H1 (cell line): Measurements from ENCODE around the gene RHBDL2. TPM values are rescaled to one million over a fixed set of nuclear protein-coding genes. Genes with fewer than 3 reads are reported as not detected.

ENCODE experiments used
- CTCF ChIA-PET: fragments of 300-600 bp; sonication (Branson Sonifier 250); formaldehyde crosslinking; loops from one replicate; lab custom pipeline; 2021; ENCODE audit not compliant: partially characterized antibody; lab: Charles Lee
- POLR2A ChIA-PET: fragments of 300-600 bp; sonication (Branson Sonifier 250); formaldehyde crosslinking; loops from one replicate; lab custom pipeline; 2021; ENCODE audit warnings: inconsistent platforms; ENCODE audit not compliant: partially characterized antibody; lab: Charles Lee
- DNase-seq, 2 experiments: peaks; one replicate each; pipeline versions ENCODE4 v3.0.0 to v3.0.0-alpha.2; 2010 to 2022; ENCODE audit warnings: low spot score in 2 of 2, low read depth in 1 of 2, mixed read lengths in 1 of 2
- FAIRE-seq: peaks from 2 replicates; lab custom pipeline; 2011; peaks lifted over from hg19 to GRCh38; lab: Jason Lieb, UNC
- H2AFZ ChIP-seq: 2 replicates; pipeline ENCODE4 v1.8.1; 2012; ENCODE audit warnings: low read length, inconsistent platforms
- H2AK5ac ChIP-seq: 2 replicates; pipeline ENCODE4 v1.6.1; 2013; ENCODE audit warnings: low read depth, low read length
- H2BK120ac ChIP-seq: replicated peaks from 2 replicates; pipeline ENCODE3; 2013; ENCODE audit warnings: low read depth, low read length, inconsistent platforms
- H2BK12ac ChIP-seq: 2 replicates; pipeline ENCODE4 v1.6.1; 2013; ENCODE audit warnings: low read depth, low read length
- H2BK15ac ChIP-seq: 2 replicates; pipeline ENCODE4 v1.6.1; 2013; ENCODE audit warnings: low read length
- H2BK20ac ChIP-seq: 2 replicates; pipeline ENCODE4 v1.6.1; 2013; ENCODE audit warnings: low read length
- H2BK5ac ChIP-seq: 2 replicates; pipeline ENCODE4 v1.6.1; 2013; ENCODE audit warnings: low read depth, low read length
- H3K14ac ChIP-seq: 2 replicates; pipeline ENCODE4 v1.6.1; 2013; ENCODE audit warnings: inconsistent platforms; ENCODE audit not compliant: insufficient read length
- H3K18ac ChIP-seq: 2 replicates; pipeline ENCODE4 v1.6.1; 2013; ENCODE audit warnings: low read length; ENCODE audit errors: extremely low read depth
- H3K23ac ChIP-seq: 2 replicates; pipeline ENCODE4 v1.6.1; 2013; ENCODE audit warnings: inconsistent platforms; ENCODE audit not compliant: insufficient read length
- H3K23me2 ChIP-seq: 2 replicates; pipeline ENCODE4 v1.6.1; 2013; ENCODE audit warnings: low read depth, low read length
- H3K27ac ChIP-seq: 2 replicates; pipeline ENCODE4 v1.6.1; 2011; ENCODE audit warnings: low read depth, low read length, inconsistent platforms
- H3K27me3 ChIP-seq, 4 experiments: replicated peaks in 1 of 4; 1 replicate in 1 of 4; 2 replicates in 3 of 4; pipeline versions ENCODE4 v1.6.1 to v1.8.1; 2011 to 2013; ENCODE audit warnings: low read length in 3 of 4, mild to moderate bottlenecking in 3 of 4, inconsistent platforms in 2 of 4, mixed read lengths in 2 of 4, moderate library complexity in 1 of 4; ENCODE audit not compliant: control insufficient read depth in 3 of 4, insufficient read depth in 3 of 4; ENCODE audit errors: extremely low read depth in 1 of 4
- H3K36me3 ChIP-seq, 4 experiments: 2 replicates each; pipeline versions ENCODE4 v1.6.1 to v1.8.1; 2011 to 2013; ENCODE audit warnings: mild to moderate bottlenecking in 4 of 4, low read length in 3 of 4, moderate library complexity in 2 of 4, control low read depth in 1 of 4, inconsistent platforms in 1 of 4; ENCODE audit not compliant: insufficient read depth in 4 of 4, control insufficient read depth in 2 of 4
- H3K4ac ChIP-seq: replicated peaks from 2 replicates; pipeline ENCODE3; 2013; ENCODE audit warnings: low read length, low read depth, mixed read lengths, inconsistent platforms; ENCODE audit not compliant: insufficient read length
- H3K4me1 ChIP-seq, 4 experiments: replicated peaks in 1 of 4; 1 replicate in 1 of 4; 2 replicates in 3 of 4; pipeline versions ENCODE4 v1.6.1 to v1.8.1; 2011 to 2013; ENCODE audit warnings: low read length in 3 of 4, inconsistent platforms in 2 of 4, mixed read lengths in 1 of 4; ENCODE audit not compliant: insufficient read depth in 4 of 4, control insufficient read depth in 3 of 4
- H3K4me2 ChIP-seq, 2 experiments: 2 replicates each; pipeline versions ENCODE4 v1.6.1 to v1.8.1; 2011 to 2013; ENCODE audit warnings: low read depth in 2 of 2, low read length in 2 of 2, control low read depth in 1 of 2, inconsistent platforms in 1 of 2, mild to moderate bottlenecking in 1 of 2; ENCODE audit not compliant: insufficient read depth in 1 of 2
- H3K4me3 ChIP-seq, 4 experiments: fragments of 200-600, 300-600 bp in 1 of 4; sonication (generic), shearing (Covaris generic), sonication (Bioruptor Twin) in 1 of 4; 2 replicates each; pipeline versions ENCODE4 v1.5.1 to v1.8.1; 2011 to 2016; ENCODE audit warnings: low read length in 4 of 4, low read depth in 3 of 4, control low read depth in 2 of 4, inconsistent platforms in 2 of 4, mild to moderate bottlenecking in 2 of 4, mixed read lengths in 1 of 4, moderate library complexity in 1 of 4; ENCODE audit not compliant: insufficient read depth in 2 of 4; ENCODE audit errors: extremely low read depth in 1 of 4
- H3K56ac ChIP-seq: replicated peaks from 2 replicates; pipeline ENCODE3; 2013; ENCODE audit warnings: low read depth, mild to moderate bottlenecking, mixed read lengths, low read length, inconsistent platforms; ENCODE audit not compliant: insufficient read length
- H3K79me1 ChIP-seq: 2 replicates; pipeline ENCODE4 v1.6.1; 2013; ENCODE audit warnings: low read depth, low read length, control low read depth
- H3K79me2 ChIP-seq, 2 experiments: 2 replicates each; pipeline versions ENCODE4 v1.6.1 to v1.8.1; 2012 to 2013; ENCODE audit warnings: low read length in 2 of 2, mild to moderate bottlenecking in 2 of 2, inconsistent platforms in 1 of 2; ENCODE audit not compliant: insufficient read depth in 2 of 2, control insufficient read depth in 1 of 2
- H3K9ac ChIP-seq, 4 experiments: replicated peaks in 1 of 4; 1 replicate in 1 of 4; 2 replicates in 3 of 4; pipeline versions ENCODE4 v1.6.1 to v1.8.1; 2011 to 2013; ENCODE audit warnings: low read depth in 3 of 4, low read length in 3 of 4, control low read depth in 2 of 4, mild to moderate bottlenecking in 2 of 4, moderate library complexity in 2 of 4, inconsistent platforms in 1 of 4; ENCODE audit errors: extremely low read depth in 1 of 4
- H3K9me3 ChIP-seq, 2 experiments: 2 replicates each; pipeline versions ENCODE4 v1.6.1 to v1.8.1; 2012 to 2013; ENCODE audit warnings: mild to moderate bottlenecking in 2 of 2, moderate library complexity in 2 of 2, control low read depth in 1 of 2, inconsistent platforms in 1 of 2, low read depth in 1 of 2, low read length in 1 of 2, mixed read lengths in 1 of 2; ENCODE audit not compliant: insufficient read depth in 2 of 2
- H4K20me1 ChIP-seq, 2 experiments: replicated peaks in 1 of 2; 2 replicates each; pipeline versions ENCODE3 to v1.8.1; 2011 to 2013; ENCODE audit warnings: inconsistent platforms in 2 of 2, low read length in 2 of 2, mild to moderate bottlenecking in 1 of 2; ENCODE audit not compliant: insufficient read depth in 2 of 2, control insufficient read depth in 1 of 2
- H4K5ac ChIP-seq: 2 replicates; pipeline ENCODE4 v1.6.1; 2013; ENCODE audit warnings: low read length, low read depth, mixed read lengths, inconsistent platforms; ENCODE audit not compliant: insufficient read length
- H4K8ac ChIP-seq: 2 replicates; pipeline ENCODE4 v1.8.0; 2013; ENCODE audit warnings: mild to moderate bottlenecking, moderate library complexity, low read length, inconsistent platforms; ENCODE audit not compliant: insufficient read depth; ENCODE audit errors: extremely low read depth
- H4K91ac ChIP-seq: replicated peaks from 2 replicates; pipeline ENCODE3; 2013; ENCODE audit warnings: low read length, mixed read lengths, inconsistent platforms; ENCODE audit not compliant: insufficient read length
- CHD2 ChIP-seq: IDR thresholded peaks from 2 replicates; pipeline ENCODE4 v1.6.1; 2012; ENCODE audit warnings: low read length, improper control_type of control experiment
- CREB1 ChIP-seq: IDR thresholded peaks from 2 replicates; pipeline ENCODE4 v1.6.1; 2012; ENCODE audit warnings: inconsistent platforms
- EZH2 ChIP-seq: fragments of 200-600 bp; sonication (generic); IDR thresholded peaks from 2 replicates; pipeline ENCODE4 v1.7.1; 2012; ENCODE audit warnings: low read depth, mild to moderate bottlenecking, moderate library complexity, low read length, inconsistent platforms; ENCODE audit not compliant: severe bottlenecking
- KDM5A ChIP-seq: fragments of 200-600 bp; IDR thresholded peaks from 2 replicates; pipeline ENCODE4 v1.7.1; 2012; ENCODE audit warnings: mild to moderate bottlenecking, low read length, inconsistent platforms, mixed read lengths
- RAD21 ChIP-seq, 2 experiments: IDR thresholded peaks in 1 of 2; conservative IDR thresholded peaks in 1 of 2; 2 replicates each; pipeline ENCODE4 v1.6.1; 2011; ENCODE audit warnings: low read depth in 2 of 2, low read length in 2 of 2, improper control_type of control experiment in 1 of 2, inconsistent platforms in 1 of 2, mild to moderate bottlenecking in 1 of 2, moderate library complexity in 1 of 2
- SIRT6 ChIP-seq: IDR thresholded peaks from one replicate; pipeline ENCODE4 v1.7.1; 2012; ENCODE audit warnings: low read length, inconsistent platforms
- SP2 ChIP-seq: IDR thresholded peaks from 2 replicates; pipeline ENCODE4 v1.6.1; 2012; ENCODE audit warnings: mild to moderate bottlenecking, low read length, inconsistent platforms
- YY1 ChIP-seq: IDR thresholded peaks from 2 replicates; pipeline ENCODE4 v1.6.1; 2011; ENCODE audit warnings: low read depth, mild to moderate bottlenecking, low read length
- ZNF274 ChIP-seq: IDR thresholded peaks from 2 replicates; pipeline ENCODE4 v1.7.0; 2012; ENCODE audit warnings: low read length, borderline replicate concordance; ENCODE audit errors: extremely low read depth
- WGBS, 2 experiments: shearing (Covaris generic) in 1 of 2; methylation state at CpG; one replicate each; pipeline versions ENCODE4 v1.1.6 to v1.1.7; 2013 to 2015; ENCODE audit warnings: low lambda C conversion rate in 2 of 2, mixed read lengths in 2 of 2, inconsistent platforms in 1 of 2, low coverage in 1 of 2, missing lambda C conversion rate in 1 of 2; ENCODE audit not compliant: insufficient replicate concordance in 2 of 2, insufficient coverage in 1 of 2, insufficient read length in 1 of 2; ENCODE audit errors: extremely low coverage in 1 of 2, missing lambda C conversion rate in 1 of 2; 5-methylcytosine and 5-hydroxymethylcytosine counted together
- polyA plus RNA-seq, 7 experiments: library from polyadenylated mRNA; depleted of rRNA in 3 of 7; stranded (reverse) in 5 of 7; unstranded in 2 of 7; fragments of >200 nt in 5 of 7; fragments of 200-250 nt in 2 of 7; gene quantifications; 1 replicate in 5 of 7; 2 replicates in 1 of 7; 4 replicates in 1 of 7; pipeline versions ENCODE4 v1.2.1 to v1.2.3, GENCODE V29; 2011 to 2013; ENCODE audit warnings: missing spikeins in 2 of 7, mixed read lengths in 2 of 7
- total RNA-seq: library from RNA; stranded (reverse); fragmentation: NEBNext Ultra II Directional; extraction: Animal tissue kit (Norgen Biotek cat#: 25700); gene quantifications from 2 replicates; pipeline ENCODE4 v1.2.1, GENCODE V29; 2021
- TF ChIP-seq, protein P1 (sequence below): IDR thresholded peaks from 2 replicates; pipeline ENCODE4 v1.6.1; 2012; ENCODE audit warnings: inconsistent platforms

RHBDL2 gene
- total and polyA plus RNA-seq, 2 of the 8 experiments (the other 6 are each of a cell fraction or from before 2014, with no cell fraction given): 0.42 to 0.84 TPM

DNA sequence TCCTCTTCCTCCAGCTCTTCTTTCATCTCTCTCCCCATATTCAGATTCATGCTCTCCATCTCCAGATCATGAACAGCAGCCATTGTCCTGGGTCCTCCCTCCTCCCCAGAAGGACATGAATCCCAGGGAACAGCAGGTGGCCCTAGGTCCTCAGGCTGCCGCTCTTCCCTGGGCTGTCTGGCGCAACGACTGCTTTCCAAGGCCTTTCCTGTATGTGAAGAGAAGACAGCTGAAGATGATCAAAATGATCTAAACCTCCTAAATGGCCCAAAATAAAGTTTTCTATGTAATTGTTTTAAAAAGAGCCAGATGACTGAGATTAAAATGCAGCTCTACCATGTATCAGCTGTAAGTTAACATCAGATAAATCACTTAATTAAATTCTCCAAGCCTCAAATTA is 22.5 kb downstream of the RHBDL2 start:
- no peaks in the 10 kb centered on the region for H3K27me3 ChIP-seq
- no peak overlapping the region for H2BK15ac ChIP-seq
- no peak overlapping the region for H2BK5ac ChIP-seq
- H3K9me3 ChIP-seq: no peaks in the 10 kb centered on the region
- no peak overlapping the region for H4K8ac ChIP-seq
- no peak overlapping the region for H3K18ac ChIP-seq
- TF ChIP-seq SIRT6 (no peak), EZH2 (no peak), CHD2 (no peak), CREB1 (no peak), YY1 (no peak), SP2 (no peak), KDM5A (no peak), ZNF274 (no peak), RAD21 (IDR thresholded peaks at IDR 0.05 in 1 of 2, conservative IDR thresholded peaks at IDR 0.05 in 1 of 2; ENCODE audit: low read depth in 2 of 2, low read length in 2 of 2) (no peak; a peak in 1 of 4 replicates)
- TF ChIP-seq, protein P1, sequence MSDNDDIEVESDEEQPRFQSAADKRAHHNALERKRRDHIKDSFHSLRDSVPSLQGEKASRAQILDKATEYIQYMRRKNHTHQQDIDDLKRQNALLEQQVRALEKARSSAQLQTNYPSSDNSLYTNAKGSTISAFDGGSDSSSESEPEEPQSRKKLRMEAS: no peak
- H3K4me2 ChIP-seq: no peak overlapping the region
- no peak overlapping the region for H2AK5ac ChIP-seq
- no peak overlapping the region for H2BK120ac ChIP-seq
- ChIA-PET POLR2A (interaction anchor here (0.6 to 1.8 kb wide), 4 partner anchors 10 to 97 kb away, joined by 3 to 4 read pairs (median 4); no protein-coding TSS in a partner anchor), CTCF (interaction anchor here (0.7 to 1.9 kb wide), 6 partner anchors 10 to 97 kb away, joined by 3 to 5 read pairs (median 3); no protein-coding TSS in a partner anchor)
- no peak overlapping the region for H3K23ac ChIP-seq
- H2AFZ ChIP-seq: no peak overlapping the region; the same call in 1 of the 2 replicates
- no peak overlapping the region for H4K5ac ChIP-seq
- H3K36me3 ChIP-seq: no peaks in the 10 kb centered on the region
- H2BK20ac ChIP-seq: no peak overlapping the region
- 80% methylated on average over 3 of the region's 3 CpGs; no CpG with 5 or more reads in 1 of the 2 experiments for WGBS, 2 experiments
- H3K4ac ChIP-seq: no peak overlapping the region
- H3K23me2 ChIP-seq: no peaks in the 10 kb centered on the region
- H3K56ac ChIP-seq: no peak overlapping the region
- no peak overlapping the region for H3K9ac ChIP-seq
- no peak for DNase-seq
- H3K4me1 ChIP-seq: no peaks in the 10 kb centered on the region
- H2BK12ac ChIP-seq: no peak overlapping the region
- H4K91ac ChIP-seq: no peak overlapping the region
- H3K14ac ChIP-seq: no peak overlapping the region
- H3K27ac ChIP-seq: no peak overlapping the region
- no peak overlapping the region for H3K4me3 ChIP-seq
- no peak for FAIRE-seq
- H3K79me2 ChIP-seq: no peaks in the 10 kb centered on the region
- H4K20me1 ChIP-seq: no peaks in the 10 kb centered on the region
- H3K79me1 ChIP-seq: no peaks in the 10 kb centered on the region
